Measurements from ENCODE around the gene ATP6V0E2.
"Not testable (repeated sequence)": the region's sequence is repeated elsewhere in the genome, so short reads cannot be mapped to it uniquely, and the experiment has no call there.

The ATP6V0E2 gene

GRCh38 chr7:149883452-149883861 lies 9.7 kb downstream of the ATP6V0E2 start:
- Histone ChIP-seq H3K27ac (no peak overlapping the region), H3K27me3 (replicated peaks) (no peaks in the 10 kb centered on the region), H3K4me3 (ENCODE audit: low read depth, low read length) (no peak overlapping the region), H3K36me3 (replicated peaks) (no peaks in the 10 kb centered on the region)
- in situ Hi-C loops (cut with HindIII; ENCODE audit: low pct_ligation_motif_present, low sequenced_read_pairs): no loop called here
- TF ChIP-seq, protein P1, sequence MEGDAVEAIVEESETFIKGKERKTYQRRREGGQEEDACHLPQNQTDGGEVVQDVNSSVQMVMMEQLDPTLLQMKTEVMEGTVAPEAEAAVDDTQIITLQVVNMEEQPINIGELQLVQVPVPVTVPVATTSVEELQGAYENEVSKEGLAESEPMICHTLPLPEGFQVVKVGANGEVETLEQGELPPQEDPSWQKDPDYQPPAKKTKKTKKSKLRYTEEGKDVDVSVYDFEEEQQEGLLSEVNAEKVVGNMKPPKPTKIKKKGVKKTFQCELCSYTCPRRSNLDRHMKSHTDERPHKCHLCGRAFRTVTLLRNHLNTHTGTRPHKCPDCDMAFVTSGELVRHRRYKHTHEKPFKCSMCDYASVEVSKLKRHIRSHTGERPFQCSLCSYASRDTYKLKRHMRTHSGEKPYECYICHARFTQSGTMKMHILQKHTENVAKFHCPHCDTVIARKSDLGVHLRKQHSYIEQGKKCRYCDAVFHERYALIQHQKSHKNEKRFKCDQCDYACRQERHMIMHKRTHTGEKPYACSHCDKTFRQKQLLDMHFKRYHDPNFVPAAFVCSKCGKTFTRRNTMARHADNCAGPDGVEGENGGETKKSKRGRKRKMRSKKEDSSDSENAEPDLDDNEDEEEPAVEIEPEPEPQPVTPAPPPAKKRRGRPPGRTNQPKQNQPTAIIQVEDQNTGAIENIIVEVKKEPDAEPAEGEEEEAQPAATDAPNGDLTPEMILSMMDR (IDR thresholded peaks at IDR 0.05; ENCODE audit: low read depth, low read length, missing control alignments): peak; percentile 87
- peak; percentile 48 for DNase-seq

GRCh38 chr7:149884016-149884415 lies 10.2 kb downstream of the ATP6V0E2 start:
- DNase-seq: no peak
- H3K27ac ChIP-seq: no peak overlapping the region
- in situ Hi-C loops (cut with HindIII; ENCODE audit: low pct_ligation_motif_present, low sequenced_read_pairs): no loop called here
- TF ChIP-seq, protein P1 (IDR thresholded peaks at IDR 0.05; ENCODE audit: low read depth, low read length, missing control alignments): no peak
- H3K4me3 ChIP-seq (ENCODE audit: low read depth, low read length): no peak overlapping the region
- no peaks in the 10 kb centered on the region for H3K27me3 ChIP-seq (replicated peaks)
- no peaks in the 10 kb centered on the region for H3K36me3 ChIP-seq (replicated peaks)

DNA sequence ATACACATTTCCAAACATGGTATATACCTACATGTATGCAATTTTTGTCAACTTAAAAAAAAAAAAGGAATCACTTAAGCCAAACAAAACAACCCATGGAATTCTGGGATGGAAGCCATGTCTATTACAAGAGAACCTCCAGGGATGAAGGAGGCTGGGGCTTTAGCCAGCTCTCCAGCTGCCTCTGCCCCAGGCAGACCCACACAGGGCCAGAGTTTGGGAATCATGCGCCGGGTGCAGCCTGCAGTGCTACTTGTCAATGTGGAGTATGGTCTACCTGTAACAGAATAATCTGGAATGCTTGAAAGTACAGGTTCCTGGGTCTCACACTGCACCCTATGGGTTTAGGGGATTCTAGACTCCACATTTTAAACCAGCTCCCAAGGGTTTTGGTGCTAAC lies 10.8 kb downstream of the ATP6V0E2 start:
- Histone ChIP-seq H3K27me3 (replicated peaks) (no peaks in the 10 kb centered on the region), H3K4me3 (ENCODE audit: low read depth, low read length) (no peak overlapping the region), H3K36me3 (replicated peaks) (no peaks in the 10 kb centered on the region), H3K27ac (no peak overlapping the region)
- DNase-seq: no peak
- in situ Hi-C loops (cut with HindIII; ENCODE audit: low pct_ligation_motif_present, low sequenced_read_pairs): no loop called here
- TF ChIP-seq, protein P1 (IDR thresholded peaks at IDR 0.05; ENCODE audit: low read depth, low read length, missing control alignments): no peak

DNA sequence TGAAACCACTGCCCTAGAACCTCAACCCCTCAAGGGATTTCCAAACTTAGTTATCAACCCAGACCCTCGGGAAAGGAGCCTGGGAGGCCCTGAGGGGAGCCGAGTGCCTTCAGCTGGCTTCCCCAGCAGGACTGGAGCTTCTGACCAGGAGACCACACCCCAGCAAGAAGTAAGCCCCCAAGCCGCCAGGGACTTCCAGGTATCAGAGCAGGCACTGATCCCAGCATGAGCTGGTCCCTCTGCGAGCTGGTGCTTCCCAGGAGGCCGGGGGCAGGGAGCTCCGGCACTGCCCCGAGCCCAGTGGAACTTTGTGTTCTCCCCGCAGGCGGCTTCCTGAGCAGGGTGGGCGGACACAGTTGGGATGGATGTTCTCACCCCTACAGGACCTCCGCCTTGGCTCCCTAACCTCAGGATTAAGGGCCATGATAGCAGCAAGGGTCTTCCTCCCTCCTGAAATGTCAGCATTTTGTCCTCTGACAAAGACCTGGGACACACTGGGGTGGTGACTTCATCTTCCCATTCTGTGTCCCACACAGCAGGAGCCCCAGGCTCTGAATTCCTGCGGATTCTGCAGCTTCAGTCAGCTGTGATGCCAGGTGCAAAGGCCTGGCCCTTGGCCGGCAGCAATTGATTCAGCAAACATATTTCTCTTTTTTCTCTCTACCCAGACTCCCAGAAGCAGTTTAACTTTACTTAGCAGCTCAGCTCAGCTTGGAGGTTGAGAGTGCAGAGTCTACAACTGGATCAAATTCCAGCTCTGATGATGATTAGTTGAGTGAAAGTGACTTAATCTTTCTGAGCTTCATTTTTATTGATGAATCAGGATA lies 11.6 kb downstream of the ATP6V0E2 start:
- TF ChIP-seq, protein P1 (IDR thresholded peaks at IDR 0.05; ENCODE audit: low read depth, low read length, missing control alignments): no peak
- no peak for DNase-seq
- no peaks in the 10 kb centered on the region for H3K36me3 ChIP-seq (replicated peaks)
- H3K27me3 ChIP-seq (replicated peaks): no peaks in the 10 kb centered on the region
- no peak overlapping the region for H3K27ac ChIP-seq
- in situ Hi-C loops (cut with HindIII; ENCODE audit: low pct_ligation_motif_present, low sequenced_read_pairs): no loop called here
- no peak overlapping the region for H3K4me3 ChIP-seq (ENCODE audit: low read depth, low read length)

DNA sequence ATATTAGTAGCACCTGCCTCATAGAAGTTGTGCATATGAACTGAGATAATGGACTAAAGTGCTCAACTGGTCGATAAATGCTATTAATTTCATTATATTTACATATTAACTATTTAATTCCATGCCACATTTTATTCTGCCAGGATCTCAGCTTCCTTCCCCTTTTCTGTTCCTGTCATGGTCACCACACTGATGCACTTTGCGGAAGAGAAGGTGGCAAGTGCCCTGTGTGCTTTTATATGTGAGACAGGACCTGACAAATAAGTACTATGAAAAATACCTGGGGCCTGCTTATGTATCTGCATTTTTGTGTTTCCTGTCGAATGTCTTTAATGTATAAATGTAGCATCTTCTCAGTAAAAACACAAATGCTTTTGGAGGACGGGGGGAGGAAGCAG lies 12.2 kb downstream of the ATP6V0E2 start:
- DNase-seq: no peak
- in situ Hi-C loops (cut with HindIII; ENCODE audit: low pct_ligation_motif_present, low sequenced_read_pairs): no loop called here
- Histone ChIP-seq H3K4me3 (ENCODE audit: low read depth, low read length) (no peak overlapping the region), H3K36me3 (replicated peaks) (no peaks in the 10 kb centered on the region), H3K27me3 (replicated peaks) (no peaks in the 10 kb centered on the region), H3K27ac (no peak overlapping the region)
- TF ChIP-seq, protein P1 (IDR thresholded peaks at IDR 0.05; ENCODE audit: low read depth, low read length, missing control alignments): no peak

DNA sequence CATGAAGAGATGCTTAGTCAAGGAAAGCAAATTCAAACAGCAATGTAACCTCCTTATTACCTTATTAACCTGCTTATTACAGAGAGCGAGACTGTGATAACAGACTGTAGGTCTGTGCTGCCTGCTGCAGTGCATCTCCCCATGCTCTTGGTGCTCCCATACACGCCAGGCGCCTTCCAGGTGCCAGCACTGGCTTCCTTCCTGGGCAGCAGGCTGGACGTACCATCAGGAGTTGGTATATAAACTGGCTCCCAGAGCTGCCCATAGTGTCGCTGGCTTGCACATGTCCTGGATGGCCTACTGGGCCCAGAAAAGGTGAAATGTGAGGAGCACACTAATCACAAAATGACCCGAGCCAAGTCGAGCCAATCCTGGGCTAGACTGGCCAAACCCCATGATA lies 13.5 kb downstream of the ATP6V0E2 start:
- Histone ChIP-seq H3K36me3 (replicated peaks) (no peaks in the 10 kb centered on the region), H3K27me3 (replicated peaks) (no peaks in the 10 kb centered on the region), H3K4me3 (ENCODE audit: low read depth, low read length) (no peak overlapping the region), H3K27ac (no peak overlapping the region)
- DNase-seq: no peak
- in situ Hi-C loops (cut with HindIII; ENCODE audit: low pct_ligation_motif_present, low sequenced_read_pairs): no loop called here
- TF ChIP-seq, protein P1 (IDR thresholded peaks at IDR 0.05; ENCODE audit: low read depth, low read length, missing control alignments): no peak

GRCh38 chr7:149890715-149891114 lies 16.9 kb downstream of the ATP6V0E2 start:
- H3K27me3 ChIP-seq (replicated peaks); H3K4me3 ChIP-seq (ENCODE audit: low read depth, low read length); H3K36me3 ChIP-seq (replicated peaks); H3K27ac ChIP-seq; in situ Hi-C loops (cut with HindIII; ENCODE audit: low pct_ligation_motif_present, low sequenced_read_pairs); DNase-seq: not testable (repeated sequence)

DNA sequence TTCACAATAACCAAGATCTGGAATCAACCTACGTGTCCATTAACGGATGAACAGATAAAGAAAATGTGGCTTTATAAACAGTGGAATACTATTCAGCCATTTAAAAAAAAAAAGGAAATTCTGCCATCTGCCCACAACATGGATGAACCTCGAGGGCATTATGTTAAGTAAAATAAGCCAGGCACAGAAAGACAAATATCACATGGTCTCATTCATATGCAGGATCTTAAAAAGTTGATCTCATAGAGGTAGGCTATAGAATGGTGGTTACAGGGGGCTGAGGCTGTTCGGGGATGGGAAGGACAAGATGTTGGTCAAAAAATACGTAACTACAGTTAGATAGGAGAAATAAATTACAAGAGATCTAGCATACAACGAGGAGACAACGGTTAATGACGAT lies 21.2 kb downstream of the ATP6V0E2 start:
- H3K36me3 ChIP-seq (replicated peaks); in situ Hi-C loops (cut with HindIII; ENCODE audit: low pct_ligation_motif_present, low sequenced_read_pairs); DNase-seq; H3K27me3 ChIP-seq (replicated peaks); H3K4me3 ChIP-seq (ENCODE audit: low read depth, low read length); H3K27ac ChIP-seq: not testable (repeated sequence)

All from brain microvascular endothelial cell (primary cell).